CD4-positive, alpha-beta T cell treated with Interleukin-6 at 100 ng/mL for 8 hours (primary cell): ENCODE measurements around the gene PADI1.

Experiments used
- DNase-seq: peaks from one replicate; pipeline ENCODE4 v3.0.0-alpha.2; 2020; ENCODE audit warnings: mixed read lengths, low spot score

Gene PADI1

GRCh38 chr1:17274186-17275170, 69.5 kb downstream of the PADI1 start:
- DNase-seq: no peak

- DNase-seq: no peak
These were observed 71.6 kb downstream of the PADI1 start for GRCh38 chr1:17276568-17276967.

GRCh38 chr1:17277511-17278159, 72.7 kb downstream of the PADI1 start:
- no peak for DNase-seq

- DNase-seq: no peak
These were observed 74.3 kb downstream of the PADI1 start for GRCh38 chr1:17278996-17279830.

- DNase-seq: no peak
These were observed 75.5 kb downstream of the PADI1 start for GRCh38 chr1:17280436-17280835.

GRCh38 chr1:17280894-17281293, 76.0 kb downstream of the PADI1 start:
- DNase-seq: no peak

- DNase-seq: no peak
These were observed 76.8 kb downstream of the PADI1 start for GRCh38 chr1:17281775-17282181.

- DNase-seq: no peak
These were observed 77.9 kb downstream of the PADI1 start for GRCh38 chr1:17282836-17283235.

GRCh38 chr1:17286646-17287045, 81.7 kb downstream of the PADI1 start:
- DNase-seq: no peak

GRCh38 chr1:17287130-17287776, 82.3 kb downstream of the PADI1 start:
- no peak for DNase-seq

- no peak for DNase-seq
These were observed 84.8 kb downstream of the PADI1 start for GRCh38 chr1:17289721-17290120.

- DNase-seq: no peak
These were observed 85.6 kb downstream of the PADI1 start for GRCh38 chr1:17290553-17290952.

- no peak for DNase-seq
These were observed 87.6 kb downstream of the PADI1 start for GRCh38 chr1:17292299-17293160.

- DNase-seq: no peak
These were observed 88.9 kb downstream of the PADI1 start for GRCh38 chr1:17293681-17294425.

GRCh38 chr1:17295292-17295691, 90.4 kb downstream of the PADI1 start:
- no peak for DNase-seq
